Measurements from ENCODE around the gene SLC46A3. TPM values are rescaled to one million over a fixed set of nuclear protein-coding genes. Genes with fewer than 3 reads are reported as not detected.
"Not testable (repeated sequence)": the region's sequence is repeated elsewhere in the genome, so short reads cannot be mapped to it uniquely, and the experiment has no call there.

Gene SLC46A3
- total RNA-seq, 1 donor from 2014 or later = 11.8 TPM

DNA sequence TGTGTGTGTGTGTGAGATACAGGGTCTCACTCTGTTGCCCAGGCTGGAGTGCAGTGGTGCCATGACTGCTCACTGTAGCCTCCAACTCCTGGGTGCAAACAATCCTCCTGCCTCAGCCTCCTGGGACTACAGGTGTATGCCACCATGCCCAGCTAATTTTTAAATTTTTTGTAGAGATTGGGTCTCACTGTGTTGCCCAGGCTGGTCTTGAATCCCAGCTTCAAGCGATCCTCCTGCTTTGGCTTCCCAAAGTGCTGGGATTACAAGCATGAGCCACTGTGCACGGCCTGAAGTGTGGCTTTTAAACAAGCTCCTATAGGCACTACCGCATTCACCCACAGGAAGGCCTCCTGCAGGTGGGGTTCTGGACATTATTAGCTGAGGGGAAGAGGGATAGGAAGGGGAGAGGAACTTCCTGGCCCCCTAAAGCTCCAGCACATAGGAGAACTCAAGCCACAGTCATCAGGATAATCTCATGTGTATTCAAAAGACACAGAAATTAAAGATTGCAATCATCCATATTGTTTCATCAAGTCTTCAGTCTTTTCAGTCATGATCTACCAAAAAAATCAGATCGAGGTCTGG, 24.8 kb upstream of the SLC46A3 start:
- ATAC-seq (ENCODE audit: low read depth) = no peak
- CTCF ChIA-PET = no interaction called here
- Mint-ChIP-seq H3K36me3 (ENCODE audit: low read depth) (no peaks in the 10 kb centered on the region), H3K27me3 (peaks cover 15% of the 10 kb centered on the region), H3K4me3 (no peak overlapping the region), H3K27ac (no peak overlapping the region), H3K4me1 (no peaks in the 10 kb centered on the region), H3K9me3 (no peaks in the 10 kb centered on the region)
- DNase-seq = no peak
- POLR2A ChIA-PET = no interaction called here
- TF ChIP-seq, protein P1, sequence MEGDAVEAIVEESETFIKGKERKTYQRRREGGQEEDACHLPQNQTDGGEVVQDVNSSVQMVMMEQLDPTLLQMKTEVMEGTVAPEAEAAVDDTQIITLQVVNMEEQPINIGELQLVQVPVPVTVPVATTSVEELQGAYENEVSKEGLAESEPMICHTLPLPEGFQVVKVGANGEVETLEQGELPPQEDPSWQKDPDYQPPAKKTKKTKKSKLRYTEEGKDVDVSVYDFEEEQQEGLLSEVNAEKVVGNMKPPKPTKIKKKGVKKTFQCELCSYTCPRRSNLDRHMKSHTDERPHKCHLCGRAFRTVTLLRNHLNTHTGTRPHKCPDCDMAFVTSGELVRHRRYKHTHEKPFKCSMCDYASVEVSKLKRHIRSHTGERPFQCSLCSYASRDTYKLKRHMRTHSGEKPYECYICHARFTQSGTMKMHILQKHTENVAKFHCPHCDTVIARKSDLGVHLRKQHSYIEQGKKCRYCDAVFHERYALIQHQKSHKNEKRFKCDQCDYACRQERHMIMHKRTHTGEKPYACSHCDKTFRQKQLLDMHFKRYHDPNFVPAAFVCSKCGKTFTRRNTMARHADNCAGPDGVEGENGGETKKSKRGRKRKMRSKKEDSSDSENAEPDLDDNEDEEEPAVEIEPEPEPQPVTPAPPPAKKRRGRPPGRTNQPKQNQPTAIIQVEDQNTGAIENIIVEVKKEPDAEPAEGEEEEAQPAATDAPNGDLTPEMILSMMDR (IDR thresholded peaks at IDR 0.05) = no peak
- intact Hi-C loops (cut with micrococcal nuclease) = no loop called here

DNA sequence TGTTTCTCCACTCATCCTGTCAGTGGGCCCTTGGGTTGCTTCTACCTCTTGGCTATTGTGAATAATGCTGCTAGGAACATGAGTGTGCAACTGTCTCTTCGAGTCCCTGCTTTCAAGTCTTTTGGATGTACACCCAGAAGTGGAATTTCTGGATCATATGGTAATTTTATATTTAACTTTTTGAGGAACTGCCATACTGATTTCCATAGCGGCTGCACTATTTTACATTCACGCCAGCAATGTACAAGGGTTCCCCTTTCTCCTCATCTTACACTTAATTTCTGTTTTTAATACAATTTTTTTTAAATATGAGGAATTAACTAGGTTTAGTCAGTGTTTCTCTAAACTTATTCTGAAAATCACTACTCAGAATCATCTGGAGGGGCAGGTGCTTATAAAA, 24.2 kb upstream of the SLC46A3 start:
- H3K9me3 Mint-ChIP-seq = no peaks in the 10 kb centered on the region
- peaks cover 15% of the 10 kb centered on the region for H3K27me3 Mint-ChIP-seq
- intact Hi-C loops (cut with micrococcal nuclease) = no loop called here
- no peak overlapping the region for H3K27ac Mint-ChIP-seq
- no peak overlapping the region for H3K4me3 Mint-ChIP-seq
- ChIA-PET CTCF (no interaction called here), POLR2A (interaction anchor here (0.7 kb wide), 1 partner anchor 987 kb away, joined by 4 read pairs; no protein-coding TSS in a partner anchor)
- ATAC-seq (ENCODE audit: low read depth) (no peak), DNase-seq (no peak)
- H3K36me3 Mint-ChIP-seq (ENCODE audit: low read depth) = no peaks in the 10 kb centered on the region
- TF ChIP-seq, protein P1 (IDR thresholded peaks at IDR 0.05) = no peak
- no peaks in the 10 kb centered on the region for H3K4me1 Mint-ChIP-seq

DNA sequence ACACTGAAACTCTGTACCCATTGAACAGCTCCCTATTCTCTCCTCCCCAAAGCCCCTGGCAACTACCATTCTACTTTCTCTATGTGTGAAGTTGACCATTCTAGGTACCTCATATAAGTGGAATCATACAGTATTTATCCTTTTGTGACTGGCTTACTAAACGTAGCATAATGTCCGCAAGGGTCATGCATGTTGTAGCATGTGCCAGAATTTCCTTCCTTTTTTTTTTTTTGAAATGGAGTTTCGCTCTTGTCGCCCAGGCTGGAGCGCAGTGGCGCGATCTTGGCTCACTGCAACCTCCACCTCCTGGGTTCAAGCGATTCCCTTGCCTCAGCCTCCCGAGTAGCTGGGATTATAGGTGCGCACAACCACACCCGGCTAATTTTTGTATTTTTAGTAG, 23.7 kb upstream of the SLC46A3 start:
- CTCF ChIA-PET; H3K9me3 Mint-ChIP-seq; H3K4me1 Mint-ChIP-seq; DNase-seq; H3K4me3 Mint-ChIP-seq; H3K27ac Mint-ChIP-seq; H3K36me3 Mint-ChIP-seq (ENCODE audit: low read depth); intact Hi-C loops (cut with micrococcal nuclease); ATAC-seq (ENCODE audit: low read depth): not testable (repeated sequence)
- H3K27me3 Mint-ChIP-seq = peaks cover 17% of the 10 kb centered on the region
- POLR2A ChIA-PET = interaction anchor here (0.7 kb wide), 1 partner anchor 987 kb away, joined by 4 read pairs; no protein-coding TSS in a partner anchor

DNA sequence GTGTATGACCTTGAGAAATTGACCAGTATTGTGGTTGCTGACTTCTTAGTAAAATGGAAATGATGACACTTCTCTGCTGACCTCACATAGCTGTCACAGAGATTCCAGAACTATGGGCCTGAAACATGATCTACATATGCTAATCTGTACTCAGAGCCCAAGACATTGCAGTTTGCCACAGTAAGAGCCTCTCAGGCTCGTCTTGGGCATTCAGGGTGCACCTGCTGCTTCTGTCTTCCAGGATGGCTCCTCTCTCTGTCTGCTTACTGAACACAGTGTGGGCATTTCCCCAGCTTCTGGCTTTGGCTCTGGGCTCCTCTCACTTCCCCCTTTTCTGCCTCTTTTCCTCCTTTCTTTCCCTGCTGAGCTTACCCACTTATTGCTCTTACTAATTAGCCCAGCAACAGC, 22.3 kb upstream of the SLC46A3 start:
- no peak for DNase-seq
- intact Hi-C loops (cut with micrococcal nuclease) = no loop called here
- CTCF ChIA-PET = no interaction called here
- TF ChIP-seq, protein P1 (IDR thresholded peaks at IDR 0.05) = no peak
- Mint-ChIP-seq H3K27me3 (peaks cover 8% of the 10 kb centered on the region), H3K9me3 (no peaks in the 10 kb centered on the region), H3K27ac (no peak overlapping the region), H3K36me3 (ENCODE audit: low read depth) (no peaks in the 10 kb centered on the region), H3K4me3 (no peak overlapping the region), H3K4me1 (no peaks in the 10 kb centered on the region)
- no peak for ATAC-seq (ENCODE audit: low read depth)
- POLR2A ChIA-PET = no interaction called here

DNA sequence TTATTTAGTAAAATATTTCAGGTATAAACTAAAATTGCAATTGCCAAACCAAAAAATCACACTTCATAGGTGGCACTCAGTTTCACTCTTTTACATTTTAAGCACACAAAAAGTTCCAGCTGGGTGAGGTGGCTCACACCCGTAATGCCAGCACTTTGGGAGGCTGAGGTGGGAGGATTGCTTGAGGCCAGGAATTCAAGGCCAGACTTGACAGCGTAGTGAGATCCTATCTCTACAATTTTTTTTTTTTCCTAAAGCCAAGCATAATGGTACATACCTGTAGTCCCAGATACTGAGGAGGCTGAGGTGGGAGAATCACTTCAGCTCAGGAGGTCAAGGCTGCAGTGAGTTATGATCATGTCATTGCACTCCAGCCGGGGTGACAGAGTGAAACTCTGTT, 20.6 kb upstream of the SLC46A3 start:
- POLR2A ChIA-PET = no interaction called here

More for the DNA sequence above, 20.6 kb upstream of the SLC46A3 start:
- H3K9me3 Mint-ChIP-seq = no peaks in the 10 kb centered on the region
- CTCF ChIA-PET = no interaction called here
- no peak overlapping the region for H3K27ac Mint-ChIP-seq
- peaks cover 5% of the 10 kb centered on the region for H3K27me3 Mint-ChIP-seq
- H3K4me3 Mint-ChIP-seq = no peak overlapping the region
- TF ChIP-seq, protein P1 (IDR thresholded peaks at IDR 0.05) = no peak
- H3K36me3 Mint-ChIP-seq (ENCODE audit: low read depth) = no peaks in the 10 kb centered on the region
- DNase-seq = no peak
- intact Hi-C loops (cut with micrococcal nuclease) = no loop called here
- no peak for ATAC-seq (ENCODE audit: low read depth)
- H3K4me1 Mint-ChIP-seq = no peaks in the 10 kb centered on the region
